Measurements from ENCODE around the gene VIT.

GRCh38 chr2:36843838-36844237 is 147.3 kb downstream of the VIT start:
- TF ChIP-seq CTCF (IDR thresholded peaks at IDR 0.05) (no peak), EZH2 (IDR thresholded peaks at IDR 0.05) (no peak)
